Spinal cord (tissue), 10 donors: ENCODE data around the gene SATB1. TPM values are rescaled to one million over a fixed set of nuclear protein-coding genes. Genes with fewer than 3 reads are reported as not detected.
A peak's percentile ranks its signal among the peaks of the same experiment; 100 is the strongest.
"Not testable (repeated sequence)": the region's sequence is repeated elsewhere in the genome, so short reads cannot be mapped to it uniquely, and the experiment has no call there.

ENCODE experiments used
- DNase-seq, 6 donors: peaks; one replicate each; pipeline versions ENCODE4 v3.0.0 to v3.0.0-alpha.2; 2013 to 2015; ENCODE audit warnings: low spot score in 6 of 6, low read depth in 4 of 6
- H3K27ac ChIP-seq: one replicate; pipeline ENCODE4 v1.5.1; 2013; ENCODE audit warnings: low read depth, low read length, control low read depth
- H3K27me3 ChIP-seq: one replicate; pipeline ENCODE4 v1.6.1; 2013; ENCODE audit warnings: low read length; ENCODE audit not compliant: control insufficient read depth, insufficient read depth
- H3K36me3 ChIP-seq: one replicate; pipeline ENCODE4 v1.6.1; 2013; ENCODE audit warnings: low read length; ENCODE audit not compliant: control insufficient read depth, insufficient read depth
- H3K4me1 ChIP-seq: one replicate; pipeline ENCODE4 v1.6.1; 2013; ENCODE audit warnings: low read length; ENCODE audit not compliant: control insufficient read depth, insufficient read depth
- H3K4me3 ChIP-seq: one replicate; pipeline ENCODE4 v1.5.1; 2013; ENCODE audit warnings: low read depth, low read length, control low read depth
- H3K9me3 ChIP-seq: one replicate; pipeline ENCODE4 v1.6.1; 2013; ENCODE audit warnings: low read length; ENCODE audit not compliant: control insufficient read depth, insufficient read depth
- WGBS: methylation state at CpG from one replicate; pipeline ENCODE4 v1.1.5; 2013; ENCODE audit warnings: missing lambda C conversion rate; ENCODE audit not compliant: insufficient coverage; 5-methylcytosine and 5-hydroxymethylcytosine counted together
- long read RNA-seq, 4 donors: transcript quantifications; one replicate each; lab custom pipeline, GENCODE V29; 2026
- polyA plus RNA-seq, 2 donors: library from polyadenylated mRNA; unstranded; fragments of 120-200 nt; gene quantifications; one replicate each; pipeline ENCODE4 v1.2.1, GENCODE V29; 2013; ENCODE audit not compliant: insufficient read length in 2 of 2
- total RNA-seq, 2 donors: library from RNA; depleted of rRNA in 1 of 2; stranded (reverse); fragments of 120-200 nt in 1 of 2; fragments of >200 nt in 1 of 2; gene quantifications; one replicate each; pipeline versions ENCODE4 v1.2.3 to v1.2.4, GENCODE V29; 2013 to 2014
- donor health status: healthy.

The SATB1 gene
- total RNA-seq (10 to 100 TPM; 41.4 to 70.8 TPM), polyA plus RNA-seq (10 to 100 TPM; 65.7 to 96.9 TPM)
- long read RNA-seq, donor 1, full-length matches to known transcripts, result 18 of 27 reads
- long read RNA-seq, donor 1, partial matches to known transcripts, result 9 of 27 reads
- long read RNA-seq, donor 1, other reads (novel, unspliced or antisense), result 0 of 27 reads
- long read RNA-seq, donor 2, full-length matches to known transcripts, result 2 of 30 reads
- long read RNA-seq, donor 2, partial matches to known transcripts, result 28 of 30 reads
- long read RNA-seq, donor 2, other reads (novel, unspliced or antisense), result 0 of 30 reads
- long read RNA-seq, donor 3, full-length matches to known transcripts, result 13 of 46 reads
- long read RNA-seq, donor 3, partial matches to known transcripts, result 33 of 46 reads
- long read RNA-seq, donor 3, other reads (novel, unspliced or antisense), result 0 of 46 reads
- long read RNA-seq, donor 4, full-length matches to known transcripts, result 7 of 37 reads
- long read RNA-seq, donor 4, partial matches to known transcripts, result 30 of 37 reads
- long read RNA-seq, donor 4, other reads (novel, unspliced or antisense), result 0 of 37 reads

DNA sequence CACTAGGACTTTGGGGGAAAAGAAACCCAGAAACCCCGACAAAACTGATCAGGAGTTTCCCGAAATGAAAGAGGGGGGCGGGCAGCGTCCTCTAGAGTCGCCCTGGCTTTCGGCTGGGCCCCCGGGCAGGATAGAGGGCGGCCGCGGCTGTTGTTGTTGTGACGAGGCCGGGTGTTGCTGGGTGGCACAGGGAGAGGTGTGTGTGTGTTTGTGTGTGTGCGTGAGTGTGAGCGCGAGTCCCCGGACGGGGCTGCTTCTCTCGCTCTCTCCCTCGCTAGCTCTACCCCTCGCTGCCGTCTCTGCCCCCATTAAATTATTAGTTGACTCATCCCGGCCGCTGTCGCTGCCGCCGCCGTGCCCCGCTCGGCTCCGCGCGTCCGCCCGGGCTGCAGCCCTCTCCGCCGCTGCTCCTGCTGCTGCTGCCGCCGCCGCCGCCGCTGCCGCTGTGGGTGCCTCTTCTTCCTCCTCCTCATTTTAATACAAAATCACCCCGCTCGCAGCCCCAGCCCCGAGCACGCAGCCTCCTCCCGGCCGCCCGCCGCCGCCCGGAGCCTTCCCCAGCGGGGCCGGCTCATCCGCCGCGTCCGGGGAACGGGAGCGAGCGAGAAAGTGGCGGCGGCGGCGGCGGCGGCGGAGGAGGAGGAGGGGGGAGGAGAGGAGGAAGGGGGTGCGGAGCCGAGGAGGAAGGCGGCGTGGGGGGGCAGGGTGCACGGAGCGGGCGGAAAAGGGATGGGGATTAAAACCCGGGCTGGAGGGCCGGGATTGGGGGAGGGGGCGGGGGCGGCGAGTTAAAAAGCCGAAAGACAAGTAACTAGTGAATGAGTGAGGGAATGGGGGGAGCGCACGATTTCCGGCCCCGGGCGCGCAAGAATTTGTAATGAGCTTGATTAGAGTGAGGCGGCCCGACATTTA, at the start of gene SATB1:
TSS of gene SATB1 (minus strand) at position 611 of the 912 bp plus-strand sequence. CDS start 4,372 bp downstream, outside the sequence.
- Histone ChIP-seq H3K4me3 (peak within 1 kb of the TSS; percentile 86), H3K9me3 (no peaks in the 10 kb centered on the region), H3K27ac (peak within 1 kb of the TSS; percentile 89), H3K4me1 (no peaks in the 10 kb centered on the region), H3K27me3 (no peaks in the 10 kb centered on the region), H3K36me3 (no peaks in the 10 kb centered on the region)
- DNase-seq, result peak in 4 of 6 donors; percentile 60 to 95 (median 81)
- WGBS, result under 1% methylated on average over 60 of the region's 89 CpGs

DNA sequence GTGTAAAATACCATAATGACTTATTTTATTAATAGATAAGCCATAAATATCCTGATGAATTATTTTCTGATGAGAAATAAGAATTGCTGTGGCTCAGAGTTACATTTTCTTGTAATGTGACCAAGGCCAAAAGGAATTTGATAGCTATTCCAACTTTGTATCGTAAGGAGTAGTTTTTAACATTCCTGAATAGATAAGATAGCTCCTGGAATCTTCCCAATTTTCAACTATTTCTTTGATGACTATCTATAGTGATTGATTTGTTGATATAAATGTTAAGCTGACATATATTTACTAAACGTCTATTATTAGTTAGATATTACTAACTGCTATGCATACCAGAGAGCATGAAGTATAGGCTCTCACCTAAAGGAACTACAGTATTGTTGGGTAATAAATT, 49.1 kb upstream of the SATB1 start:
- DNase-seq, result no peak
- H3K27ac ChIP-seq, result no peak overlapping the region
- WGBS, result no CpG with 5 or more reads among the region's 2 CpGs
- no peak overlapping the region for H3K4me3 ChIP-seq
- H3K4me1 ChIP-seq, result no peaks in the 10 kb centered on the region
- H3K36me3 ChIP-seq, result no peaks in the 10 kb centered on the region
- no peaks in the 10 kb centered on the region for H3K27me3 ChIP-seq
- no peaks in the 10 kb centered on the region for H3K9me3 ChIP-seq

DNA sequence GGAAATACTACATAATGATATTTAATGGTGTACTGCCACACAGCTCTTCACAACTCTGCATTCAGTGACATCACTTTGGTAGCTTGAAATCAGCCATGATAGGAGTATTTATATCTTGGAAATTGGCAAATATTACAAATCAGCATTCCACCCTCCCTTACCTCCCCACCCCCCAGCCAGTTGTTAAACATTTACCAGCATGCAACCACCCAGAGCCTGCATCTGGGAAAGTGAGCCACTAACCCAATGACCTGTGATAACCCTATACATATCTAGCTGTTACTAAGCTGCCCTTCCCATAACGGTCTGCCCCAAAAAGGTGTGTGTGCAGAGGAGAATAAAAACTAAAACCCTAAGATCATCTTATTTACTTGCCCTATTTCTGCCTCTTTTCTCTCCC, 44.6 kb upstream of the SATB1 start:
- Histone ChIP-seq H3K4me1 (no peaks in the 10 kb centered on the region), H3K27me3 (no peaks in the 10 kb centered on the region), H3K36me3 (no peaks in the 10 kb centered on the region), H3K9me3 (no peaks in the 10 kb centered on the region), H3K4me3 (no peak overlapping the region), H3K27ac (no peak overlapping the region)
- DNase-seq, result no peak
- no CpG with 5 or more reads among the region's 1 CpG for WGBS

DNA sequence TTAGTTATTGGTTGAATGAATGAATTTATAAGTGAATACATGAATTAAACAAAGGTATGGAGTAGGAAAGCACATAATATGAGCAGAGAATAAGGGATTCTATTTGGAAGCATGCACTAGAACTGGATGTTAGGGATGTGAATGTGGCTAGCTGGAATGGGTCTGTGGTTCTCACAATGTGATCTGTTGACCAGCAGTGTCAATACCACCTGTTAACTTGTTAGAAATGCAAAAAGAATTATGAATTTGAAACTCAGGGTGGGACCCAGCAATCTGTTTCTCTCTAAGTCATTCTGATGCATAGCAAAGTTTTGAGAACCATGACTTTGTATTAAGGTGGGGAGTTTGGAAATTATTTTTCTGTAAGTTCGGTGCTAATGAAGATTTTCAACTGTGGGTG, 41.0 kb upstream of the SATB1 start:
- H3K27me3 ChIP-seq, result no peaks in the 10 kb centered on the region
- H3K4me3 ChIP-seq, result no peak overlapping the region
- no peak for DNase-seq
- no peak overlapping the region for H3K27ac ChIP-seq
- no peaks in the 10 kb centered on the region for H3K4me1 ChIP-seq
- peaks cover 3% of the 10 kb centered on the region for H3K9me3 ChIP-seq
- no CpG with 5 or more reads among the region's 1 CpG for WGBS
- H3K36me3 ChIP-seq, result no peaks in the 10 kb centered on the region

DNA sequence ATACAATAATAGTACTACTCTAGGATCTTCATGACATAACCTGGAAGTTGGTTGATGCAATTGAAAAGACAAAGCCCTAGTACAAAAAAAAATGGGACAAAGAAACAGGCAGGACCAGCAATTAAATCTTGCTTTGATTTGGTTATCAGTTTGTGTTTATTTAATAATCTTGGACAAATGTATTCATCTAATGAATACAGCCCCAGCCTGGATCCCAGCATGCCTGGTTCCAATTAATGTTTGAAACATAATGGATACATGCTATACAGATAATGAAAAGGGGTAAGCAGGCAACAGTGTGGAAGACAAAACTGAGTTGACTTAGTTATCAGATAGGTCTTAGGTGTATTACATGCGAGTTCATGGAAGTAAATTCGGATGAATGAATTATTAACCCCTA, 29.6 kb upstream of the SATB1 start:
- H3K27me3 ChIP-seq, result no peaks in the 10 kb centered on the region
- H3K9me3 ChIP-seq, result no peaks in the 10 kb centered on the region
- no peaks in the 10 kb centered on the region for H3K36me3 ChIP-seq
- WGBS, result no CpG with 5 or more reads among the region's 2 CpGs
- no peak overlapping the region for H3K4me3 ChIP-seq
- H3K27ac ChIP-seq, result no peak overlapping the region
- no peaks in the 10 kb centered on the region for H3K4me1 ChIP-seq
- no peak for DNase-seq

DNA sequence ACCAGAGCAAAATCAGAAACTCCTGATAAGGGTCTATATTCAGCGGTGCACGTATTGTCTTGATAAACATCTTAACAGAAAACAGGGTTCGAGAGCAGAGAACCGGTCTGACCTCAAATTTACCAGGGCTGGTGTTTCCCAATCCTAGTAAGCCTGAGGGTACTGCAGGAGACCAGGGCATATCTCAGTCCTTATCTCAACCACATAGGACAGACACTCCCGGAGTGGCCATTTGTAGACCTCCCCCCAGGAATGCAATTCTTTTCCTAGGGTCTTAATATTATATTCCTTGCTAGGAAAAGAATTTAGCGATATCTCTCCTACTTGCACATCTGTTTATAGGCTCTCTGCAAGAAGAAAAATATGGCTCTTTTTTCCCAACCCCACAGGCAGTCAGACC, 24.5 kb upstream of the SATB1 start:
- not testable (repeated sequence) for H3K27me3 ChIP-seq, H3K36me3 ChIP-seq, H3K9me3 ChIP-seq, H3K4me1 ChIP-seq, DNase-seq, H3K4me3 ChIP-seq, H3K27ac ChIP-seq
- 100% methylated on average over 3 of the region's 6 CpGs for WGBS

DNA sequence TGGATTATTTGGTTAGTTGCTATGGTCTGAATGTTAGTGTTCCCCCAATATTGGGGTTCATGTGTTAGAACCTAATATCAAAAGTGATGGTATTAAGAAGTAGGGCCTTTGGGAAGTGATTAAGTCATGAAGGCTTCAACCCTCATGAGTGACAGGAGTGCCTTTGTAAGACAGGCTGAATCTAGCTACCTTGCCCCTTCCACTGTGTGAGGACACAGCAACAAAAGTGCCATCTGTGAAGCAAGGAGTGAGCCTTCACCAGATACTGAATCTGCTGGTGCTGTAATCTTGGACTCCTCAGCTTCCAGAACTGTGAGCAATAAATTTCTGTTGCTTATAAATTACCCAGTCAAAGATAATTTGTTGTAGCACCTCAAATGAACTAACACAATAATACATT, 22.6 kb upstream of the SATB1 start:
- no peak overlapping the region for H3K4me3 ChIP-seq
- H3K9me3 ChIP-seq, result no peaks in the 10 kb centered on the region
- peaks cover 23% of the 10 kb centered on the region for H3K4me1 ChIP-seq
- DNase-seq, result no peak
- no peak overlapping the region for H3K27ac ChIP-seq
- H3K36me3 ChIP-seq, result no peaks in the 10 kb centered on the region
- peaks cover 15% of the 10 kb centered on the region for H3K27me3 ChIP-seq

DNA sequence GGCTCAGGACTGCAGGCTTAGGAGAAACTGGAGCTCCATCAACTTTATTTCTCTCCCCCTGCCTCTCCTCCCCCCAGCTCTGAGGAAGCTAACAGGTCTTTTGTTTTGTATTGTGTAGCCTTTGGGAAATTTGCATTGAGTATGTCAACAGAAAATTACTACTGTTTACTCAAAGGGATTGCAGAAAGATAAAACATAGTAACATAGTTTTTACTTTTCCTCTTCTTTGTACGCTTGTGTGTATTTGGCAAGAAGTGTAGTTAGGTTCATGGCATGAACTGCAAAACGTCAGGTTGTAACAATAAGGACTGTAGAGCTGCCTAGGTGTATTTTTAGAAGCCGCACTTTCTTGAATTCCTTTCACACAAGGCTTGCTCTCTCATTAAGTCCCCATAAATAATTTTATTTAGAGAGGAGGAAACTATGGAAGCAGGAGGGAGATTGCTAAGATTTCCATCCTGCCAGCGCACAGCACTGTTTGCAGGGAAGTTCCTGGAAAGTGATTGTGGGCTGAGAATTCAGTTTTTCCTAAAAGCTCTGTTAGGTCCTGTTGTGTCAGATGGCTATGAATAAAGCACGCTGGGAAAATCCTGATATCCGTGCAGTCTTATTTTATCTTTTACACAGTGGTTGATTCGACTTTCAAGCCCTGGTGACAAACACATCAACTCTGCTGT, 21.1 kb upstream of the SATB1 start:
- peak overlapping the region; percentile 63 for H3K4me3 ChIP-seq
- peak in 2 of 6 donors; percentile 56 to 62 for DNase-seq
- peaks cover 23% of the 10 kb centered on the region for H3K4me1 ChIP-seq
- 29% methylated on average over 1 of the region's 7 CpGs for WGBS
- H3K36me3 ChIP-seq, result no peaks in the 10 kb centered on the region
- peaks cover 15% of the 10 kb centered on the region for H3K27me3 ChIP-seq
- peak overlapping the region; percentile 52 for H3K27ac ChIP-seq
- H3K9me3 ChIP-seq, result no peaks in the 10 kb centered on the region

DNA sequence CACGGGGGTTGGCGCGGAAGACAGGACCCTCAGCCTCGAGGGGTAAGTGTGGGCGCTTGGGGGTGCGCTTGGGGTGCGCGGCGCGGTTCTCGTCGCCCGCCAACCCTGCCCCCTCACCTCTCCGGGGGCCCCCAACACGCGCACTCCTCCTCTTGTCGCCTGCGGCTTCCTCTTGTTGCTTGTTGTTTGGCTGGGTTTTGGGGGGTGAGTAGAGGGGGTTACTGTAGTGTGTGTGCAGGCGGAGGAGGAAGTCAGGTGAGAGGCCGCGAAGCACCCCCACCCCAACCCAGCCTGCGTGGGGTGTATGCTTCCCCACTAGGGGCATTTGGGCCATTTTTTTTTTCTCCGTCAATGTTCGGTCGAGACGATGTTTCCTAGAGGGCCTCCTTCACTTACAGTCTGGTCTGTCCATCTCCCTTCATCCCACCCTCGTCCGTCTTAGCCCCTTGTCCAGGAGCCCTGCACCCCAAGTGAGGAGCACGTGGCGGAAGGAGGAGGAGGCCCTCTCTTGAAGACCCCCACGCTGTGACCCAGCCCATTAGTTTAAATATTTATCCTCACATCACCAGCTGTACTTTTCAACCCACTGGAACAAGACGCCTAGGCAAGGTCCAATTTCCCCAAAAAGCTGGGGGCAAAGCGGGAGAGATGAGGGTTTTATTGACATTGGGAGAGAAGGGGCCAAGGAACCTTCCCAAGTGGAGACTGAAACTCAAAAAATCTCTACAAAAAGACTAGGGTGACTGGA, 20.4 kb upstream of the SATB1 start:
- Histone ChIP-seq H3K27me3 (peaks cover 15% of the 10 kb centered on the region), H3K36me3 (no peaks in the 10 kb centered on the region), H3K27ac (peak overlapping the region; percentile 52), H3K4me3 (peak overlapping the region; percentile 63), H3K9me3 (no peaks in the 10 kb centered on the region), H3K4me1 (peaks cover 23% of the 10 kb centered on the region)
- DNase-seq, result peak in 2 of 6 donors; percentile 58 to 65
- 0% methylated on average over 13 of the region's 33 CpGs for WGBS
